NOMO-1 treated with dmso at 0.1 percent for 144 hours (cell line): ENCODE measurements around the gene KLHDC7B.

Experiments
- DNase-seq: peaks from one replicate; lab custom pipeline; 2025; ENCODE audit not compliant: unreplicated experiment; lab: John Stamatoyannopoulos, UW

Gene KLHDC7B

GRCh38 chr22:50545522-50546325 lies at the start of gene KLHDC7B:
Gene KLHDC7B (plus strand): TSS chr22:50545899. CDS start chr22:50546244, 345 bp downstream.
- no peak for DNase-seq

DNA sequence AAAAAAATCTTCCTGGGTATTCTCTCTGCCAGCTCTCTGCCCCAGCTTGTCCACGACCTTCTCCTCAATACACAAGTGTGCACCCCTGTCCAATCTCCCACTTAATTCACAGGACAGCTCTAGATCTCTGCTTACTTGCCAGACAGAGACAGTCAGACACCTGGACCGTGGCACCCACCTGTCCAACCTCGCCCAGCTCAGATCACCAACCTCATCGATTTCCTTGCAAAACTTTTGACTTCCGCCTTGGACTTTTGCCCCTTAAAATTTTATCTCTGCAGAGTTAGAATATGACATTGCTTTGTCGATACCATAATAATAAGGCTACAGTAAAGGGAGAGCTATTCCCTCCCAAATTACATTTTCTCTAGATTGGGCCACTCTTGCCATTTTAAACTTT lies 48.6 kb upstream of the KLHDC7B start:
- DNase-seq, result no peak

GRCh38 chr22:50498322-50498890 lies 47.3 kb upstream of the KLHDC7B start:
- peak; percentile 39 for DNase-seq

DNA sequence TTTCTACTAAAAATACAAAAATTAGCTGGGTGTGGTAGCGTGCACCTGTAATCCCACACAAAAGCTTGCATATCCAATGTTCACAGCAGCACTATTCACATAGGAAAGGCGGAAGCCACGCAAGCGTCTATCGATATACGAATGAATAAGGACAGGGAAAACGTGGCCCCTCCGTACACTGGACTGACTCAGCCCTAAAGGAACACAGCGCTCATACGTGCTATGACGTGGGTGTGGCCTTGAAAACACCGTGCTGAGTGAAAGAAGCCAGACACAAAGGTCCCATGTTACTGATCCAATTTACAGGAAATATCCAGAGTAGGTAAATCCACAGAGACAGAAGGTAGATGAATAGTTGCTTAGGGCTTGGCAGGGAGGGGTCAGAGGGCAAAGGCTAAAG lies 45.2 kb upstream of the KLHDC7B start:
- no peak for DNase-seq

- no peak for DNase-seq
These were observed 43.6 kb upstream of the KLHDC7B start for GRCh38 chr22:50502096-50502495.

DNA sequence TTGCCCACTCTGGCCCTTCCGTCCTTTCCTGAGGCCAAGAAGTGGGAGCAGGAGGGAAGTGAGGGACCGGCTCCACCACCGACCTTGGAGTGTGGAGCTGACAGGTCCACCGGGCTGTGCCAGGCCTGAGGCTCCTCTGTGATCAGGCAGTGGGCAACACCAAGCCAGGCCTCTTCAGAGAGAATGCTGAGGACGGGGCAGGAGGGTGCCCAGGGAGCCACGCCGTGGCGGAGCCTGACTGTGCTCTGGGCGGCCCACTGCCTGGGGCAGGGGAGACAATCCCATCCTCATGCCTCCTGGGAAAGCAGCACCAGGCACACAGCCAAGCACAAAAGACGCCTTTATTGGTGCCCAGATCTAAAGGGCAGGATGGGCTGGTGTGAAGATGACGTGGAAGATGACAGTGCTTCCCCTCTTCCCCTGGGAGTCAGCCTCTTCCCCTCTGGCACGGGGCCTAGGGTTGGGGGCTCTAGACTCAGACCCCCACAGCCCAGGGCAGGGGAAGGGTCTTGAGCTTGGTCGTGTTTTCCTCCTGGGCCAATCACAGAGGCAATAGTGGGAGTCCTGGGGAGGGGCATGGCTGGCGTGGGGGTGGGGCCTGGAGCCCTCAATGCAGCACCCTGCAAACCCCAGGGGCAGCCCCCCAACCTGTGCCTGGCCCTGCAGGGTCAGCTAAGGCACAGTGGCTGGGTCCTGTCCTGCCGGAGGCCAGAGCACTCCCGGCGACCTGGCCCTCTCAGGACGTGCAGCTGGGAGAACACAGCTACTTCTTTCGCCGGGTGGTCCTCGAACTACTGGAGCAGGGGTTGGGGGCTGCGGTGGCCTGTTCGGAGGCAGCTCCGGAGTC lies 42.8 kb upstream of the KLHDC7B start:
- no peak for DNase-seq

- DNase-seq, result no peak
These were observed 42.1 kb upstream of the KLHDC7B start for GRCh38 chr22:50503475-50504145.

DNA sequence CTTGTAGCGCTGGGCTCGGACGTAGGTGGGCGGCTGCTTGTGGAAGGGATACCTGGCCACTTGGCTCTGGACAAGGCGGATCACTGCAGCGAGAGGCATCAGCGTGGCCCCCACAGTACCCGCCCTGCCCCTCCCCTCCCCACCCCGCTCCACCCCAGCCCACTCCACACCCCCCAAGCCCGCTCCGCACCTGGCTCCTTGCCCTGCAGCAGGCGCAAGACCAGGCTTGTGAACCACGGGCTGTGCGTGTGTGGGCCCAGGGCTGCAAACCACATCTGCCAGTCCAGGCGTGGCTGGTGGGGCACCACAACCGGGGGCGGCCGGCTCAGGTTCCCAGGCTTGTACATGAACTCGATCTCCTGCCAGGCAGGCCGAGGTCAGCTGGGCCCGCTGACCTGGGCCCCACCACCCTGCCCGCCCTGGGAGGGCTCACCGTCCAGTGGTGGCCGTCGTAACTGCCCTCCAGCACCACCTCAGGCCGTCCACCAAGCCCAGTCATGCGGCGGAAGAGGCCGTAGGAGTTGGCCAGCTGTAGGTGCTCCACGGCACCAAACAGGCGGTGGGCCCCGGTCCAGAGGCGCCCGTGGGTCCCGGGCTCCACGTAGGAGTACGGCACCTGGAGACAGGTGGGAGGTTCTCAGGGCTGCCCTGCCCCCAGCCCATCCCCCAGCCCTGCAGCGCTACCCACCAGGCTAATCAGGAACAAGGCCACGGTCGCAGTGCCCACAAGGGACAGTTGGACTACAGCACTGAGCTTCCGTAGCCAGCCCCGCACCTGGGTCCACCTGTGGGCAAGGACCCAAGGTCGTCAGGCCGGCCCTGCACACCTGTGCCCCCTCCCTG lies 41.1 kb upstream of the KLHDC7B start:
- no peak for DNase-seq

DNA sequence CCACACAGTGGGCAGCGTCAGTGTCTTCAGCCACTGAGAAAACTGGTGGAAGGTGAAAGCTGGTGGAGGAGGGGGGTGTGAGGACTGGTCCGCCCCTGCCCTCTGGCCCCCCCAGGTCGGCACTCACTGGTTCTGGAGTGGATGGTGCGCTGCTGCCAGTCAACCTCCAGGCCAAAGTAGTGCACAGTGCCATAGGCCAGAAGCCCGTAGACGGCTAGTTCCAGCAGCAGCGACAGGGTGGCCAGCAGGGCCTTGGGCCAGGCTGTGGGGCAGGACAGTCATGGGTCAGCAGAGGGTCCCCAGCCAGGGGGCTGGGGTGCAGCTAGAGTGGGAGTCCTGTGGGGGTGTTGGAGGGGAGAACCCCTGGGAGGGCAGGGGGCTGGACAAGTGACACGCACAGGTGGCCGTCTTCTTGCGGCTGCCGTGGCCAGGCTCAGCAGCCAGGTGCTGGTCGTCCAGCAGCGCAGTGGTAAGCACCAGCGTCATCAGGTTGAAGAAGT lies 40.4 kb upstream of the KLHDC7B start:
- DNase-seq, result no peak

GRCh38 chr22:50505776-50506610 lies 39.7 kb upstream of the KLHDC7B start:
- DNase-seq, result no peak

- no peak for DNase-seq
These were observed 38.9 kb upstream of the KLHDC7B start for GRCh38 chr22:50506611-50507420.

- DNase-seq, result peak; percentile 86
These were observed 38.2 kb upstream of the KLHDC7B start, which contains the start of gene LMF2 for GRCh38 chr22:50507421-50507990. Gene LMF2 (minus strand): TSS chr22:50507702. CDS start chr22:50507675, 27 bp downstream.

GRCh38 chr22:50507991-50508884 lies 37.5 kb upstream of the KLHDC7B start, which contains the start of gene NCAPH2:
Gene NCAPH2 (plus strand): TSS chr22:50508224. CDS start chr22:50508338, 114 bp downstream.
- peak; percentile 91 for DNase-seq

DNA sequence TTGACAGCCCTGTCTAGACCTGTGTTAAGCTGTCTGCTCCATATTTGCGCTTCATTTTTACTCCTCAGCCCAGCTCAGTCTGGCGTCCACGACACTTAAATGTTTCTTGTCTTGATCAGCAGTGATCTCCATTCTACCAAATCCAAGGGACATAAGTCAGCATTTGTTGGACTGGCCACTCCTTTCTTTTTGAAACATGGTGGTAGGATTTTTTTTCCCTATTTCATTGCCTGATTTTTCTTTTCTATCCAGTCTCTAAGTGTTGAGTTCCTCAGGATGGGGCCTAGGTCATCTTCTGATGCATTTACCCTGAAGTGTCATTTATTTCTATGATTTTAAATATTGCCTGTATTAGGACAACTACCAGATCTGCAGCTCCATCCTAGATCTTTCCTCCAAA lies 36.8 kb upstream of the KLHDC7B start:
- no peak for DNase-seq

- DNase-seq, result no peak
These were observed 32.5 kb upstream of the KLHDC7B start for GRCh38 chr22:50513175-50513574.

- no peak for DNase-seq
These were observed 29.6 kb upstream of the KLHDC7B start for GRCh38 chr22:50516068-50516467.

DNA sequence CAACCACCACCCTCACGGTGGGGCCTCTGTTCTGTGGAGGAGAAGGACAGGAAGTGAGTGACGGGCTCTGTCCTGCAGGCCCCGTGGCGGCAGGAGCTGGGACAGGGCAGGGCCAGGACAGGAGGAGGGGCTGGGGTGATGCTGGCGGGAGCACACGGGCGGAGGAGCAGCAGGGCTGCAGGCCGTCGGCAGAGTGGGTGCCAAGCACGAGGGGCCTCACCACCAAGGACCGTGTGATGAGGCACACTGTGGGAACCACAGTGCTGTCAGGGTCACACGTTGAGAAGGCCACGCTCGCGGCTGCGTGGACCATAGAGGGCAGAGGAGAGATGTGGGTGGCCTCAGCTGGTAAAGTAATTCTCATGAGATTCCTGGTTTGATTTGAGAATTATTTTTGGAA lies 28.8 kb upstream of the KLHDC7B start:
- no peak for DNase-seq
